GM23248 (cell line): ENCODE results near the gene POMT2.

Experiments
- EZH2 ChIP-seq: fragments of 200-600 bp; sonication (generic); IDR thresholded peaks from 2 replicates; pipeline ENCODE4 v1.6.1; 2018; ENCODE audit warnings: antibody characterized with exemption, mild to moderate bottlenecking; ENCODE audit not compliant: insufficient read depth, poor library complexity, severe bottlenecking
- EZH2phosphoT487 ChIP-seq: fragments of 200-600 bp; sonication (generic); IDR thresholded peaks from 2 replicates; pipeline ENCODE4 v1.6.1; 2018; ENCODE audit warnings: antibody characterized with exemption, moderate library complexity, mild to moderate bottlenecking, low read depth; ENCODE audit not compliant: insufficient read depth

DNA sequence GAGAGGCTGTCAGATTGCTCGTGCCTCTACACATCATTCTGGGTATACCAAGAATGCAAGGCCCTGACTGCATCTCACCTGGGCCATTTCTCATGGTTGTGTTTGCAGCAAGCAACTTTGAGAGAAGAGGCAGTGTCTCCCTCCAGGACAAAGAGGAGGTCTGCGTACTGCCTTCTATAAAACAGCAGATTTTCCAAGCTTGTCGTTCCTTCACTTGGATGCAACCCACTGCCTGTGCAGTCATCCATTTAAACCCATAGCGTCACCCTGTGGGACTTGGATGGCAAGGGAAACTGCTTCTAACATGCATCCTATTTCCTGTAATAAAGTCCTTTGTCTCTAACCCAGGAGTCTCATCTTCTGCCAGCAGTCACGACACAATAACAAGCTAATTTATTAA is 1.3 kb downstream of the POMT2 start:
- TF ChIP-seq EZH2phosphoT487 = no peak
- no peak for TF ChIP-seq EZH2
